ENCODE data around the gene ZNF487. TPM values are rescaled to one million over a fixed set of nuclear protein-coding genes. Genes with fewer than 3 reads are reported as not detected.
A peak's percentile ranks its signal among the peaks of the same experiment; 100 is the strongest.

Gene ZNF487
- total and polyA plus RNA-seq, 2 of the 13 experiments (the other 11 are each of a cell fraction or from before 2014, with no cell fraction given): 7.4 to 8.8 TPM

GRCh38 chr10:43436291-43437140 lies at the start of gene ZNF487 (continued):
- 0 out of 2 replicates have a peak, but pooled peaks have one; percentile 69 for TF ChIP-seq ZNF296 (CRISPR knock-in tag; conservative IDR thresholded peaks at IDR 0.05)
- TF ChIP-seq ZBTB14 (CRISPR knock-in tag; IDR thresholded peaks at IDR 0.05): no peak
- TF ChIP-seq ZNF510 (CRISPR knock-in tag; IDR thresholded peaks at IDR 0.05; ENCODE audit: low read depth): 0 out of 2 replicates have a peak, but pooled peaks have one; percentile 43
- peak; percentile 74; the same call in 1 of the 2 replicates for TF ChIP-seq POGK (CRISPR knock-in tag; conservative IDR thresholded peaks at IDR 0.05)
- TF ChIP-seq CREB1 (IDR thresholded peaks at IDR 0.05): peak; percentile 85
- TF ChIP-seq CREB1 (CRISPR knock-in tag; IDR thresholded peaks at IDR 0.05): peak; percentile 53
- peak; percentile 93 for TF ChIP-seq KDM5B (CRISPR knock-in tag; IDR thresholded peaks at IDR 0.05; ENCODE audit: borderline replicate concordance)
- TF ChIP-seq ZBTB2 (CRISPR knock-in tag; IDR thresholded peaks at IDR 0.05; ENCODE audit: low read depth): no peak; the same call in 1 of the 2 replicates
- peak; percentile 93 for TF ChIP-seq ZNF770 (CRISPR knock-in tag; IDR thresholded peaks at IDR 0.05)
- peak; percentile 58; the same call in 1 of the 2 replicates for TF ChIP-seq PAXIP1 (CRISPR knock-in tag; conservative IDR thresholded peaks at IDR 0.05)
- peak; percentile 90; the same call in 1 of the 2 replicates for TF ChIP-seq MTF2 (CRISPR knock-in tag; IDR thresholded peaks at IDR 0.05; ENCODE audit: borderline replicate concordance)
- no peak; the same call in 1 of the 2 replicates for TF ChIP-seq FOXJ3 (CRISPR knock-in tag; IDR thresholded peaks at IDR 0.05; ENCODE audit: borderline replicate concordance)
- no peak for TF ChIP-seq NFYC (CRISPR knock-in tag; IDR thresholded peaks at IDR 0.05)
- no peak for TF ChIP-seq ATM (IDR thresholded peaks at IDR 0.05; ENCODE audit: borderline replicate concordance)
- no peak for TF ChIP-seq ZSCAN12 (CRISPR knock-in tag; IDR thresholded peaks at IDR 0.05)
- no peak for TF ChIP-seq FOXP1 (IDR thresholded peaks at IDR 0.05)
- no peak for TF ChIP-seq FOXP1 (CRISPR knock-in tag; IDR thresholded peaks at IDR 0.05)
- TF ChIP-seq RARG (CRISPR knock-in tag; IDR thresholded peaks at IDR 0.05; ENCODE audit: low read depth): no peak
- peak; percentile 18; the same call in 1 of the 2 replicates for TF ChIP-seq HOXD1 (CRISPR knock-in tag; IDR thresholded peaks at IDR 0.05)

All from HepG2 (cell line).